Glutamatergic neuron (in vitro differentiated cells): ENCODE measurements around the gene KRTAP13-3. TPM values are rescaled to one million over a fixed set of nuclear protein-coding genes. Genes with fewer than 3 reads are reported as not detected.

Experiments used
- DNase-seq: peaks from one replicate; pipeline ENCODE4 v3.0.0; 2022
- H3K27ac Mint-ChIP-seq: one replicate; pipeline ENCODE4 v1.8.0; 2020; ENCODE audit warnings: mild to moderate bottlenecking, mixed read lengths, inconsistent platforms; ENCODE audit not compliant: unreplicated experiment
- H3K27me3 Mint-ChIP-seq: one replicate; pipeline ENCODE4 v1.8.0; 2020; ENCODE audit warnings: mild to moderate bottlenecking, moderate library complexity, mixed read lengths, inconsistent platforms; ENCODE audit not compliant: unreplicated experiment
- H3K36me3 Mint-ChIP-seq: one replicate; pipeline ENCODE4 v1.8.0; 2020; ENCODE audit warnings: mild to moderate bottlenecking, mixed read lengths, inconsistent platforms; ENCODE audit not compliant: unreplicated experiment
- H3K4me1 Mint-ChIP-seq: one replicate; pipeline ENCODE4 v1.8.0; 2020; ENCODE audit warnings: mild to moderate bottlenecking, low read depth, mixed read lengths, inconsistent platforms; ENCODE audit not compliant: unreplicated experiment
- H3K4me3 Mint-ChIP-seq: one replicate; pipeline ENCODE4 v1.8.0; 2020; ENCODE audit warnings: mild to moderate bottlenecking, mixed read lengths, inconsistent platforms; ENCODE audit not compliant: unreplicated experiment
- H3K9me3 Mint-ChIP-seq: one replicate; pipeline ENCODE4 v1.8.0; 2020; ENCODE audit warnings: mild to moderate bottlenecking, moderate library complexity, mixed read lengths, inconsistent platforms; ENCODE audit not compliant: unreplicated experiment
- total RNA-seq: library from RNA; stranded (reverse); fragmentation: NEBNext Ultra II Directional; extraction: Animal tissue kit (Norgen Biotek cat#: 25700); gene quantifications from one replicate; pipeline ENCODE4 v1.2.1, GENCODE V29; 2021; ENCODE audit not compliant: unreplicated experiment
- TF ChIP-seq, protein P1 (sequence below): fragments of 200-600 bp; sonication (generic); IDR thresholded peaks from one replicate; pipeline ENCODE4 v1.5.0; 2021; ENCODE audit not compliant: partially characterized antibody, unreplicated experiment

KRTAP13-3 gene
- total RNA-seq, 1 donor from 2014 or later = not detected

GRCh38 chr21:30444204-30444603, 18.5 kb upstream of the KRTAP13-3 start:
- DNase-seq = no peak
- Mint-ChIP-seq H3K27ac (no peak overlapping the region), H3K27me3 (peaks cover 2% of the 10 kb centered on the region), H3K36me3 (no peaks in the 10 kb centered on the region), H3K9me3 (no peaks in the 10 kb centered on the region), H3K4me3 (no peak overlapping the region), H3K4me1 (no peaks in the 10 kb centered on the region)
- TF ChIP-seq, protein P1, sequence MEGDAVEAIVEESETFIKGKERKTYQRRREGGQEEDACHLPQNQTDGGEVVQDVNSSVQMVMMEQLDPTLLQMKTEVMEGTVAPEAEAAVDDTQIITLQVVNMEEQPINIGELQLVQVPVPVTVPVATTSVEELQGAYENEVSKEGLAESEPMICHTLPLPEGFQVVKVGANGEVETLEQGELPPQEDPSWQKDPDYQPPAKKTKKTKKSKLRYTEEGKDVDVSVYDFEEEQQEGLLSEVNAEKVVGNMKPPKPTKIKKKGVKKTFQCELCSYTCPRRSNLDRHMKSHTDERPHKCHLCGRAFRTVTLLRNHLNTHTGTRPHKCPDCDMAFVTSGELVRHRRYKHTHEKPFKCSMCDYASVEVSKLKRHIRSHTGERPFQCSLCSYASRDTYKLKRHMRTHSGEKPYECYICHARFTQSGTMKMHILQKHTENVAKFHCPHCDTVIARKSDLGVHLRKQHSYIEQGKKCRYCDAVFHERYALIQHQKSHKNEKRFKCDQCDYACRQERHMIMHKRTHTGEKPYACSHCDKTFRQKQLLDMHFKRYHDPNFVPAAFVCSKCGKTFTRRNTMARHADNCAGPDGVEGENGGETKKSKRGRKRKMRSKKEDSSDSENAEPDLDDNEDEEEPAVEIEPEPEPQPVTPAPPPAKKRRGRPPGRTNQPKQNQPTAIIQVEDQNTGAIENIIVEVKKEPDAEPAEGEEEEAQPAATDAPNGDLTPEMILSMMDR = no peak

DNA sequence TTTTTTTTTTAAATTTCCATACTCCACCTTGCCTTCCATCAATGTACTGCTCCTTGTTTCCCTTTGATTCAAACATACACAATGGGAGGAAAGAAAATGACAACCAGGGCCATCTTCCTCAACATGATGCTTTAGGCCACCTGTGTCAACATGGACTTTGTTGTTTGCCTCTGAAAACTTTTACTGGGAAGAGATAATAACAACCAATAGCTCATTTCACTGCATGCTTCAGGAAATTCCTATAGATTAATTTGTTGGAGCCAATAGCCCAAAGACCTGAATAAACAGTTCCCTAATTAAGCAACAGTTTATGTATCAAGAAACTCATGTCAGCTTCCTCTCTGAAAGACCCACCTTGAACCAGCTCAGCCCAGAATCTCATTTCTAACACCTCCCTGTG, 17.5 kb upstream of the KRTAP13-3 start:
- peaks cover 2% of the 10 kb centered on the region for H3K27me3 Mint-ChIP-seq
- H3K4me1 Mint-ChIP-seq = no peaks in the 10 kb centered on the region
- DNase-seq = no peak
- no peak overlapping the region for H3K27ac Mint-ChIP-seq
- TF ChIP-seq, protein P1 = no peak
- H3K9me3 Mint-ChIP-seq = no peaks in the 10 kb centered on the region
- no peaks in the 10 kb centered on the region for H3K36me3 Mint-ChIP-seq
- H3K4me3 Mint-ChIP-seq = no peak overlapping the region

- Mint-ChIP-seq H3K27me3 (peaks cover 2% of the 10 kb centered on the region), H3K4me1 (no peaks in the 10 kb centered on the region), H3K36me3 (no peaks in the 10 kb centered on the region), H3K27ac (no peak within 1 kb of the TSS), H3K9me3 (no peaks in the 10 kb centered on the region), H3K4me3 (no peak within 1 kb of the TSS)
- TF ChIP-seq, protein P1 = no peak
- no peak for DNase-seq
These were observed 14.2 kb upstream of the KRTAP13-3 start, which contains the start of gene KRTAP15-1 for GRCh38 chr21:30439975-30440374. Gene KRTAP15-1, plus strand, starts transcription at chr21:30440275. Its CDS starts 53 bp downstream, at chr21:30440328.

GRCh38 chr21:30437010-30437565, 11.4 kb upstream of the KRTAP13-3 start:
- no peaks in the 10 kb centered on the region for H3K36me3 Mint-ChIP-seq
- H3K9me3 Mint-ChIP-seq = no peaks in the 10 kb centered on the region
- H3K27ac Mint-ChIP-seq = no peak overlapping the region
- peaks cover 2% of the 10 kb centered on the region for H3K27me3 Mint-ChIP-seq
- DNase-seq = no peak
- TF ChIP-seq, protein P1 = no peak
- H3K4me1 Mint-ChIP-seq = no peaks in the 10 kb centered on the region
- no peak overlapping the region for H3K4me3 Mint-ChIP-seq

DNA sequence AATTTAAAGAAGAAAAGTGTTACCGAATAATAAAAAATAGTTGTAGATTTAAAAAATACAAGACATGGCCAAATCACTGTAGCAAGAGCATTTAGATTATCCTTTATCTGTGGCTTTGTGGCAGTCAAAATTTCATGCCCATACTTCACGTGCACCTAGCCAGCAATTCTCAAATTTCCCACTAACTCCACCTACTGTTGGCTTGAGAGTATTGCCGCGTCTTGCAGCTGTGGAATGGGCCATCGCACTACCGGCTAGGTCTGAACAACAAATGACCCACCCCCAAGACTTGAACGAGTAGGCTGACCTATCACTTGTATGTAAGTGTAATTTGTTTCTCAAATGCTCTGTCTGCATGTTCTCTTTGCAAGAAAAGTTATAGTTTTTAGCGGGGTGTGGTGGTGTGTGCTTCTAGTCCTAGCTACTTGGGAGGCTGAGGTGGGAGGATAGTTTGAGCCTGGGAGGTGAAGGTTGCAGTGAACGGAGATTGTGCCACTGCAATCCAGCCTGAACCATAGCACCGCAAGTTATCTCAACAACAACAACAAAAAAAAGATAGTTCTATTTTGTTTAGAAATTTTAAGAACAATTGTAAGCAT, 8.4 kb upstream of the KRTAP13-3 start:
- TF ChIP-seq, protein P1 = peak; percentile 75
- H3K36me3 Mint-ChIP-seq = no peaks in the 10 kb centered on the region
- H3K27me3 Mint-ChIP-seq = no peaks in the 10 kb centered on the region
- H3K27ac Mint-ChIP-seq = no peak overlapping the region
- peak; percentile 56 for DNase-seq
- no peak overlapping the region for H3K4me3 Mint-ChIP-seq
- no peaks in the 10 kb centered on the region for H3K9me3 Mint-ChIP-seq
- no peaks in the 10 kb centered on the region for H3K4me1 Mint-ChIP-seq
